HFF-Myc (cell line): ENCODE results near the gene PLXNA4.

Experiments
- DNase-seq: peaks from one replicate; pipeline ENCODE4 v3.0.0-alpha.2; 2011; ENCODE audit warnings: low read depth; ENCODE audit errors: extremely low read depth
- H3K4me3 ChIP-seq: replicated peaks from 2 replicates; pipeline ENCODE4 v1.5.1; 2011; ENCODE audit warnings: low read depth, mild to moderate bottlenecking, control low read depth, low read length
- CTCF ChIP-seq: IDR thresholded peaks from 2 replicates; pipeline ENCODE4 v1.5.1; 2012; ENCODE audit warnings: mild to moderate bottlenecking, low read depth, low read length, control low read depth; ENCODE audit errors: missing control alignments

PLXNA4 gene

GRCh38 chr7:132368246-132368900 lies 207.9 kb downstream of the PLXNA4 start:
- no peak for TF ChIP-seq CTCF
- no peak for DNase-seq
- H3K4me3 ChIP-seq = no peak overlapping the region

- no peak overlapping the region for H3K4me3 ChIP-seq
- no peak for DNase-seq
- no peak for TF ChIP-seq CTCF
Observed at GRCh38 chr7:132367795-132368194, 208.5 kb downstream of the PLXNA4 start.

DNA sequence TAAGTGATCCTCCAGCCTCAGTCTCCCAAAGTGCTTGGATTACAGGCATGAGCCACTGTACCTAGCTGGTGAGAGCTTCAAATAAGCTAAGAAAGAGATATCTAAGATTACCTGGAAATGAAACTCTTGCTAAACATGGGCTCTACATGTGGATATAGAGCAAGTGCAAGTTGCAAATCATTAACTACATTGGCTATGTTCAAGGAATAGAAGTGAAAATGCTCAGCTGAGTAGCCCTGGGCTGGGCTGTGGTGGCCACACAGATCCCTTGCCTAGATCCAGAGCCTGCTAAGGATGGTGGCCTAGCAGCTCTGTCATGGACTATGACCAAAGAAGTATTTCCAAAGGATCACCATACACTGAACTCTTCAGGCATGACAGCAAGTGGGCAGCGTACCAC lies 209.3 kb downstream of the PLXNA4 start:
- no peak for DNase-seq
- no peak for TF ChIP-seq CTCF
- no peak overlapping the region for H3K4me3 ChIP-seq

- TF ChIP-seq CTCF = no peak
- DNase-seq = no peak
- H3K4me3 ChIP-seq = no peak overlapping the region
Observed at GRCh38 chr7:132364226-132364625, 212.0 kb downstream of the PLXNA4 start.

GRCh38 chr7:132362059-132362458 lies 214.2 kb downstream of the PLXNA4 start:
- no peak for TF ChIP-seq CTCF
- DNase-seq = no peak

GRCh38 chr7:132361146-132361545 lies 215.1 kb downstream of the PLXNA4 start:
- no peak for TF ChIP-seq CTCF
- no peak overlapping the region for H3K4me3 ChIP-seq
- DNase-seq = no peak

More at GRCh38 chr7:132362059-132362458, 214.2 kb downstream of the PLXNA4 start:
- no peak overlapping the region for H3K4me3 ChIP-seq

DNA sequence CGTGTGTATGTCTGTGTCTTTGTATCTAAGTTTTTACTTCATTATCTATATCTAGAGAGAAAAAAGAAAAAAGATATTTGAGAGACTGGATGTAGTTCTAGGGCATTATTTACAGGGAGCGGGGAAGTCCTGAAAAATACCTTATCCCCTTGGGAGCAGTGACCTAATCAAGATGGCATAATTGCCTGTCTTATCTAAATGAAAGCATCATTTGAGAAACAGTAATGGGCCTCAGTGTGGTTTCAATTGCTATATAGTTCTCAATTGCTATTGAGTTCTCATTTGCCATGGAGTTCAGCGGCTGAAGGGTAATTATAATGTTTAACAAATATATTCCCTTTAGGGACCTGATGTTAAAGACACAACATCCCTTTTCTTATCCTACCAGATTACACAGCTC lies 216.5 kb downstream of the PLXNA4 start:
- no peak overlapping the region for H3K4me3 ChIP-seq
- DNase-seq = no peak
- no peak for TF ChIP-seq CTCF
